COLO668 (cell line): Measurements from ENCODE around the gene ITFG1.
"Not testable (repeated sequence)": the region's sequence is repeated elsewhere in the genome, so short reads cannot be mapped to it uniquely, and the experiment has no call there.

Source experiments
- DNase-seq: peaks from one replicate; lab custom pipeline; 2025; ENCODE audit not compliant: unreplicated experiment; lab: John Stamatoyannopoulos, UW

ITFG1 gene

DNA sequence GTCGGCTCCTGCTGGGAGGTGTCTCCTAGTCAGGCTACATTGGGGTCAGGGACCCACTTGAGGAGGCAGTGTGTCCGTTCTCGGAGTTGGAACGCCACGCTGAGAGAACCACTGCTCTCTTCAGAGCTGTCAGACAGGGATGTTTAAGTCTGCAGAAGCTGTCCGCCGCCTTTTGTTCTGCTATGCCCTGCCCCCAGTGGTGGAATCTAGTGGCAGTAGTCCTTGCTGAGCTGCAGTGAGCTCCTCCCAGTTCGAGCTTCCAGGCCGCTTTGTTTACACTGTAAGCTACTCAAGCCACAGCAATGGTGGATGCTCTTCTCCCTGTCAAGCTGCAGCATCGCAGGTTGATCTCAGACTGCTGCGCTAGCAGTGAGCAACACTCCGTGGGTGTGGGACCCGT is 36.0 kb downstream of the ITFG1 start:
- no peak for DNase-seq

GRCh38 chr16:47416869-47417268 is 44.0 kb downstream of the ITFG1 start:
- DNase-seq, result no peak

GRCh38 chr16:47413041-47413440 is 47.8 kb downstream of the ITFG1 start:
- no peak for DNase-seq

DNA sequence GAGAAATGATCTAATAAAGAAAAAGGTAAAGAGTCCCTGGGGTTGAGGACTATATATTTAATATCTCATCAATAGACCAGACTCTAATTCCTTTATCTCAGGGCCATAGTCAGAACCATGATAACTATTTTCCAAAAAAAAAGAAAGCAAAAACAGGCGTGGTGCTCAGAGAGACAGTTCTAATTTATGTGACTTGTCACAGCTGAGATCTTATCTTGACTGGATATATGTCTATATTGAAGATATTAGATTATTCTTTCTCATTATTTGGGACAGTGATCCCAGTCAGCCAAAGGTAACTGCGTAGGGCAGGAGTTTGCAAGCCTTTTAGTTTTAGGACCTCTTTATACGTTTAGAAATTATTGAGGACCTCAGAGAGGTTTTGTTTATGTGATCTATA is 52.4 kb downstream of the ITFG1 start:
- DNase-seq, result no peak

GRCh38 chr16:47395733-47396498 is 64.9 kb downstream of the ITFG1 start:
- DNase-seq, result no peak

DNA sequence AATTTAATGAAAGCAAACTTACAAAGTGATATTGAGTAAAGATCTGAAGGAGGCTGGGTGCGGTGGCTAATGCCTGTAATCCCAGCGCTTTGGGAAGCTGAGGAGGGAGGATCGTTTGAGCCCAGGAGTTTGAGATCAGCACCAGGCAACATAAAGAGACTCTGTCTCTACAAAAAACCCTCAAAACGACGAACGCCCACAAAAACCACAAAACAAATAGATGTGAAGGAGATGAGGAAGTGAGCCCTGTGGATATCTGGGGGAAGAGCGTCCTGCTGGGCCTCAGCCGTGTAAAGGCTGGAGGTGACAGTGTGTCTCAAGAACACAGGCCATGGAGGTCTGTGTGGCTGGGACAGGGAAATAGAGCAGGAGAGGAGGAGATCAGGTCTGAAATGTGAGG is 68.8 kb downstream of the ITFG1 start:
- DNase-seq, result peak; percentile 31

GRCh38 chr16:47388705-47389104 is 72.2 kb downstream of the ITFG1 start:
- no peak for DNase-seq

- DNase-seq, result no peak
Measured at GRCh38 chr16:47387026-47387734, 73.7 kb downstream of the ITFG1 start.

DNA sequence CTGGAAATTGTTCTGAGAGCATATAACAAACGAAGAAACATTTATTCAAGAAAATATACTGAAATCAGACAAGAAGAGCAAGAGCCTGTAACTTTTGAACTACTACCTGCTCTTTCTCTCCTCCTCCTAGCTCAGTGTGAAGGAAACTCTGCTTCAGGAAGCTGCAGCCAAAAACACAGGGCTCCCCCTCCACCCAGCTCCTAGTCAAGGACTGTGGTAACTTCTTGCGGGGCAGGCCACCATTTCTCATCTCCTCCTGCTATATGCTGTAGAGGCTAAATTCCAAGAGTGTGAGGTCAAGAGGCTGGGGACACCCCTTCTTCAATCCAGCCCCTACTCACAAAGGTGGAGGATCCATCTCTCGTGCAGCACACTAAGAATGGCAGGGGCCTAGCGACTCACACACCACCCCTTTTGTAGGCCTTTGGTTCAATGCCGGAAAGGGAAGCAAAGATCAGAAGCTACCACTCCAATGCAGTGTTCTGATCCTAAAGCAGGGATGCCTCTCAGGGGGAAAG is 74.6 kb downstream of the ITFG1 start:
- no peak for DNase-seq

DNA sequence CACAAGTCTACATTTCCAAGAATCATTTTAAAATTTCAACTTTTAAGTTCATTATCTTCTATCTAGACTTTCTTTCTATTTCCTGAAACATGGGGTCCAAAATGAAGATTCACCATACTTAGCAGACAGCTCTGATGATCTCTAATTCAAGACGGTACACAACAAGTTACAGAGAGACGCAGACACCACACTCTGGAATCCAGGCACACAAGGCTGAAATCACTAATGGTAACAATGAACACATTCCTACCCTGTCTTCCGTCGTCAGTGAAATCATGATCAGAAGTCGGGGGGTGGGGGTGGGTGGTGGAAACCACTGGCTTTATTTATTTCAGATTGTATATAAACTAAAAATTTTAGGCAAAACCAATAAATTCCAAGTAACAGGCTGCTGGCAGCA is 78.5 kb downstream of the ITFG1 start:
- DNase-seq, result no peak

GRCh38 chr16:47377154-47377553 is 83.7 kb downstream of the ITFG1 start:
- DNase-seq, result no peak

GRCh38 chr16:47375423-47375822 is 85.4 kb downstream of the ITFG1 start:
- DNase-seq, result no peak

DNA sequence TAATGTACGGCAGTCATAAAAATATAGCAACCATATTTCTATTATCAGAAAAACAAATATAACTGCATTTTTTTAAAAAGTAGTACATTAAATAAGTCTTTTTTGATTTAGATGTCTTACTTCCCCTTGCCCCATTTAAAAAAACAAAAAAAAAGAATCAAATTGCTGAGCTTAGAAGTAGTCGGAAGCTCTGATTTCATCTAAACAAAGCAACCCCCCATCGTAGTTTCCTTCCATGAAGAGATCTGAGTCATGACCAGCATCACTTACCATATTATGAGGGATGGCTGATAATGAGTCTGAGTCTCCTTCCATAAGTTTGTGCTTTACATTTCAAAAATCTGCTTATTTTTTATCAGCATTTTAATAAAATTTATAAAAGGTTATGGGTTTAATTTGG is 86.2 kb downstream of the ITFG1 start:
- no peak for DNase-seq

DNA sequence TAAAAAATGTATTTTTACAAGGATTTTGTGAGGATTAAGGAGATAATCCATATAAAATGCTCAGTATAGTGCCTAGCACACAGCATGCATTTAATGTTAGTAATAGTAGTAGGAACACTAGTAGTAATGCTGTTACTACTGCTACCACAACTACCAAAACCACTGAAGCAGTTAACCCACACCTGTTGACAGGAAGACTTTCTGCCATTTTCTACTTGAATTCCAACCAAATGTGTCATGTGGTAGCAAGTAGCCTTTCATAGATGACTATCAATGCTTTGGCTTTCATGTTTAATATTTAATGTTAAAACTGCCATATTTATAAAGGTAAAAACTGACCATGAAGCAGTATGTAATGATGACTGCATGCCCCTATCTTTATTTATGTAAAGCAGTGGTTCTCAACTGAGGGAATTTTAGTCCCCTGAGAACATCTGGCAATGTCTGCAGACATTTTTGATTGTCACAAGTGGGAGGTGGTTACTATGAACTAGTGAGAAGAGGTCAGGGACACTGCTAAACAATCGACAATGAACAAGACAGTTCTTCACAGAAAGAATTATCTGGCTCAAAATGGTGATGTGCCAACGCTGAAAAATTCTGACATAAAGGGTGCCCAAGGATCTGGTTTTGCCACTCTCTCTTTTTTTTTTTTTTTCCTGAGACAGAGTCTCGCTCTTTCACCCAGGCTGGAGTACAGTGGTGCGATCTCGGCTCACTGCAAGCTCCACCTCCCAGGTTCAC is 89.4 kb downstream of the ITFG1 start:
- no peak for DNase-seq

- DNase-seq, result no peak
Measured at GRCh38 chr16:47370536-47370935, 90.3 kb downstream of the ITFG1 start.

DNA sequence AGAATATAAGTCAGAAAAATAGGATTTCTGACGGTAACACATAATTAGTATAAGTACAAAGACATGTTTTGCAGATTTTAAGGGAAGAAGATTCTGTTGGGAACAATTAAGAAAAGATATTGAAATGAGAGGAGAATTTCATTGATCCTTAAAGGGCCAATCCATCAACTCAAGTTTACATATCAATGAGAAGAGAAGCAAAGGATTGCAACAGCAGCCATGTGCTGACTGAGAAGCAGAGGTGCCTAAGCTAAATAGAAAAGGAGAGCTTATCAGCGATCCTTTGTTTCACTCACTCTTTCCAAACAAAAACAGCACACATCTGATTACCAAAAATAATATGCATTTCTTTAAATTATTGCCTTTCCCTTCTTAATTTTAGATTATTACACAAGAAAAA is 94.6 kb downstream of the ITFG1 start:
- DNase-seq, result no peak

GRCh38 chr16:47363761-47364160 is 97.1 kb downstream of the ITFG1 start:
- no peak for DNase-seq

GRCh38 chr16:47359478-47359877 is 101.4 kb downstream of the ITFG1 start:
- DNase-seq, result no peak

GRCh38 chr16:47358816-47359215 is 102.0 kb downstream of the ITFG1 start:
- DNase-seq, result no peak

GRCh38 chr16:47349029-47349428 is 111.8 kb downstream of the ITFG1 start:
- not testable (repeated sequence) for DNase-seq

DNA sequence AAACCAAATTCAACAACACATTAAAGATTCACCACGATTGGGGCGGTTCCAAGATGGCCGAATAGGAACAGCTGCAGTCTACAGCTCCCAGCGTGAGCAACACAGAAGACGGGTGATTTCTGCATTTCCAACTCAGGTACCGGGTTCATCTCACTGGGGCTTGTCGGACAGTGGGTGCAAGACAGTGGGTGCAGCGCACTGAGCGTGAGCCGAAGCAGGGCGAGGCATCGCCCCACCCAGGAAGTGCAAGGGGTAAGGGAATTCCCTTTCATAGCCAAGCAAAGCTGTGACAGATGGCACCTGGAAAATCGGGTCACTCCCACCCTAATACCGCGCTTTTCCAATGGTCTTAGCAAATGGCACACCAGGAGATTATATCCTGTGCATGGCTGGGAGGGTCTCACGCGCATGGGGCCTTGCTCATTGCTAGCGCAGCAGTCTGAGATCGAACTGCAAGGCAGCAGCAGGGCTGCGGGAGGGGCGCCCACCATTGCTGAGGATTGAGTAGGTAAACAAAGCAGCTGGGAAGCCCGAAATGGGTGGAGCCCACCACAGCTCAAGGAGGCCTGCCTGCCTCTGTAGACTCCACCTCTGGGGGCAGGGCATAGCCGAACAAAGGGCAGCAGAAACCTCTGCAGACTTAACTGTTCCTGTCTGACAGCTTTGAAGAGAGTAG is 113.7 kb downstream of the ITFG1 start:
- DNase-seq, result not testable (repeated sequence)
